ENCODE measurements around the gene ZNF746. TPM values are rescaled to one million over a fixed set of nuclear protein-coding genes. Genes with fewer than 3 reads are reported as not detected.

Gene ZNF746
- total and polyA plus RNA-seq, 2 donors, result 10.5 to 11.8 TPM

Other genes starting within 250 kb of the ZNF746 start
- gene ZNF783, start 235.6 kb downstream of the ZNF746 start, total RNA-seq, result 7.1 TPM
- gene ZNF783, start 235.6 kb downstream of the ZNF746 start, polyA plus RNA-seq, result 12.2 TPM
- gene ZNF777, start 36.7 kb downstream of the ZNF746 start, total RNA-seq, result 2.7 TPM
- gene ZNF777, start 36.7 kb downstream of the ZNF746 start, polyA plus RNA-seq, result 15.0 TPM